Caco-2 (cell line): ENCODE results near the gene SCAMP1. TPM values are rescaled to one million over a fixed set of nuclear protein-coding genes. Genes with fewer than 3 reads are reported as not detected.
"Not testable (repeated sequence)": the region's sequence is repeated elsewhere in the genome, so short reads cannot be mapped to it uniquely, and the experiment has no call there.

Experiments used
- BruUV-seq: library from RNA; stranded (reverse); fragments of 400-500 nt; replicated peaks from 2 replicates; lab custom pipeline; 2021; lab: Mats Ljungman, UMichigan
- CTCF ChIA-PET: fragments of 300-600 bp; sonication (Branson Sonifier 250); formaldehyde crosslinking; loops from one replicate; lab custom pipeline; 2022; ENCODE audit warnings: antibody characterized with exemption; lab: Charles Lee
- POLR2A ChIA-PET: fragments of 300-600 bp; sonication (Branson Sonifier 250); formaldehyde crosslinking; loops from one replicate; lab custom pipeline; 2022; ENCODE audit warnings: antibody characterized with exemption; lab: Charles Lee
- DNase-seq, 2 experiments: peaks; one replicate each; pipeline versions ENCODE4 v3.0.0 to v3.0.0-alpha.2; 2020 to 2022
- H3K27me3 ChIP-seq: replicated peaks from 2 replicates; pipeline ENCODE4 v1.6.0; 2011; ENCODE audit warnings: low read length; ENCODE audit not compliant: control insufficient read depth, insufficient read depth
- H3K36me3 ChIP-seq: 2 replicates; pipeline ENCODE4 v1.5.1; 2011; ENCODE audit warnings: low read length; ENCODE audit not compliant: control insufficient read depth, insufficient read depth
- H3K4me1 ChIP-seq: fragments of 250-450 bp; sonication (Bioruptor Pico); 2 replicates; pipeline ENCODE4 v1.5.1; 2020; ENCODE audit warnings: mild to moderate bottlenecking
- H3K4me3 ChIP-seq: 2 replicates; pipeline ENCODE4 v1.5.1; 2011; ENCODE audit warnings: low read depth, mild to moderate bottlenecking, control low read depth, low read length
- H3K9me3 ChIP-seq: fragments of 250-450 bp; sonication (Bioruptor Pico); 2 replicates; pipeline ENCODE4 v1.5.1; 2020; ENCODE audit warnings: mild to moderate bottlenecking, moderate library complexity
- H3K27ac Mint-ChIP-seq: one replicate; pipeline ENCODE4 v1.8.0; 2022; ENCODE audit warnings: mixed read lengths; ENCODE audit not compliant: unreplicated experiment
- H3K27me3 Mint-ChIP-seq: one replicate; pipeline ENCODE4 v1.8.0; 2022; ENCODE audit warnings: mixed read lengths; ENCODE audit not compliant: insufficient read depth, unreplicated experiment
- H3K36me3 Mint-ChIP-seq: one replicate; pipeline ENCODE4 v1.8.0; 2022; ENCODE audit warnings: mild to moderate bottlenecking, mixed read lengths; ENCODE audit not compliant: insufficient read depth, unreplicated experiment
- H3K4me1 Mint-ChIP-seq: one replicate; pipeline ENCODE4 v1.8.0; 2022; ENCODE audit warnings: low read depth, mixed read lengths; ENCODE audit not compliant: unreplicated experiment
- H3K4me3 Mint-ChIP-seq: one replicate; pipeline ENCODE4 v1.8.0; 2022; ENCODE audit warnings: mild to moderate bottlenecking, moderate library complexity, mixed read lengths; ENCODE audit not compliant: unreplicated experiment
- H3K9me3 Mint-ChIP-seq: one replicate; pipeline ENCODE4 v1.8.0; 2022; ENCODE audit warnings: mixed read lengths; ENCODE audit not compliant: unreplicated experiment
- CTCF ChIP-seq, 2 experiments: fragments of 200-600 bp in 1 of 2; IDR thresholded peaks; 1 replicate in 1 of 2; 2 replicates in 1 of 2; pipeline versions ENCODE4 v1.5.1 to v1.8.0; 2011 to 2022; ENCODE audit warnings: antibody characterized with exemption in 1 of 2, control low read depth in 1 of 2, inconsistent platforms in 1 of 2, low read depth in 1 of 2, low read length in 1 of 2, mild to moderate bottlenecking in 1 of 2, moderate library complexity in 1 of 2; ENCODE audit not compliant: insufficient read depth in 1 of 2, severe bottlenecking in 1 of 2, unreplicated experiment in 1 of 2
- intact Hi-C: fragments of 100-400 bp; cut with micrococcal nuclease; formaldehyde crosslinking; loops from one replicate; pipeline ENCODE4 v1.10.0; 2022; ENCODE audit not compliant: unreplicated experiment
- total RNA-seq: library from RNA; stranded (reverse); gene quantifications from 2 replicates; pipeline ENCODE4 v1.2.3, GENCODE V29; 2022

The SCAMP1 gene
- total RNA-seq, 1 experiment from 2014 or later, result 21.3 TPM

- Mint-ChIP-seq H3K4me1 (no peaks in the 10 kb centered on the region), H3K9me3 (no peaks in the 10 kb centered on the region), H3K4me3 (no peak overlapping the region), H3K27ac (no peak overlapping the region), H3K27me3 (no peaks in the 10 kb centered on the region), H3K36me3 (peaks cover 11% of the 10 kb centered on the region)
- POLR2A ChIA-PET, result no interaction called here
- intact Hi-C loops, result no loop called here
- Histone ChIP-seq H3K9me3 (no peaks in the 10 kb centered on the region), H3K4me1 (no peaks in the 10 kb centered on the region), H3K27me3 (no peaks in the 10 kb centered on the region), H3K4me3 (no peak overlapping the region), H3K36me3 (no peaks in the 10 kb centered on the region; the same call in 1 of the 2 replicates)
- BruUV-seq, result no TSS peak
- no peak for TF ChIP-seq CTCF (IDR thresholded peaks at IDR 0.05; ENCODE audit: insufficient read depth in 1 of 2, low read depth in 1 of 2, low read length in 1 of 2, severe bottlenecking in 1 of 2, unreplicated experiment in 1 of 2)
- CTCF ChIA-PET, result no interaction called here
- DNase-seq, result no peak
These were observed 4.9 kb upstream of the SCAMP1 start for GRCh38 chr5:78355561-78355960.

GRCh38 chr5:78359455-78359830 is 974 bp upstream of the SCAMP1 start:
- H3K27me3 ChIP-seq, H3K9me3 Mint-ChIP-seq, BruUV-seq, intact Hi-C loops, H3K4me1 Mint-ChIP-seq, H3K4me1 ChIP-seq, DNase-seq, H3K27me3 Mint-ChIP-seq, H3K9me3 ChIP-seq, H3K36me3 ChIP-seq, POLR2A ChIA-PET, CTCF ChIA-PET: not testable (repeated sequence)
- Mint-ChIP-seq H3K36me3 (peaks cover 19% of the 10 kb centered on the region), H3K27ac (peak overlapping the region; percentile 95), H3K4me3 (peak overlapping the region; percentile 97)
- peak overlapping the region; percentile 72 for H3K4me3 ChIP-seq

GRCh38 chr5:78360674-78360923 is 182 bp downstream of the SCAMP1 start:
- H3K36me3 ChIP-seq, result no peaks in the 10 kb centered on the region; the same call in 1 of the 2 replicates

More at GRCh38 chr5:78360674-78360923, 182 bp downstream of the SCAMP1 start:
- 0 out of 2 replicates have a peak, but pooled peaks cover 10% of the 10 kb centered on the region for H3K4me1 ChIP-seq
- Mint-ChIP-seq H3K9me3 (no peaks in the 10 kb centered on the region), H3K27me3 (no peaks in the 10 kb centered on the region), H3K4me1 (peaks cover 6% of the 10 kb centered on the region), H3K36me3 (peaks cover 19% of the 10 kb centered on the region), H3K4me3 (peak overlapping the region; percentile 97), H3K27ac (peak overlapping the region; percentile 95)
- no peak for DNase-seq
- CTCF ChIA-PET, result interaction anchor here (0.7 to 1.9 kb wide), 5 partner anchors 9 to 289 kb away, joined by 3 to 13 read pairs (median 4); no protein-coding TSS in a partner anchor
- peak overlapping the region; percentile 72 for H3K4me3 ChIP-seq
- no peaks in the 10 kb centered on the region for H3K27me3 ChIP-seq
- no TSS peak for BruUV-seq
- H3K9me3 ChIP-seq, result no peaks in the 10 kb centered on the region
- POLR2A ChIA-PET, result interaction anchor here (0.5 to 1.3 kb wide), 2 partner anchors 66 to 266 kb away, joined by 3 to 7 read pairs; partner anchors contain the start of gene AP3B1
- intact Hi-C loops, result loop anchor here (1.0 kb wide), 2 partner anchors 33 to 66 kb away; partner anchors contain the start of gene AP3B1
- TF ChIP-seq CTCF (IDR thresholded peaks at IDR 0.05; ENCODE audit: insufficient read depth in 1 of 2, low read depth in 1 of 2, low read length in 1 of 2, severe bottlenecking in 1 of 2, unreplicated experiment in 1 of 2), result no peak
